Transverse colon (tissue), 4 donors: ENCODE measurements around the gene AXIN1. TPM values are rescaled to one million over a fixed set of nuclear protein-coding genes. Genes with fewer than 3 reads are reported as not detected.

Source experiments
- DNase-seq: peaks from one replicate; pipeline ENCODE4 v3.0.0-alpha.2; 2019
- H3K27ac ChIP-seq, 4 donors: fragments of 200-600 bp; sonication (generic); 2 replicates each; pipeline ENCODE4 v1.5.1; 2016 to 2018; ENCODE audit warnings: inconsistent platforms in 4 of 4
- H3K27me3 ChIP-seq: fragments of 200-600 bp; sonication (generic); 2 replicates; pipeline ENCODE4 v1.5.1; 2017; ENCODE audit warnings: inconsistent platforms
- H3K36me3 ChIP-seq, 4 donors: fragments of 200-600 bp; sonication (generic); 2 replicates each; pipeline ENCODE4 v1.5.1; 2017 to 2019; ENCODE audit warnings: inconsistent platforms in 4 of 4
- H3K4me1 ChIP-seq, 4 donors: fragments of 200-600 bp; sonication (generic); 2 replicates each; pipeline ENCODE4 v1.5.1; 2017 to 2020; ENCODE audit warnings: inconsistent platforms in 4 of 4
- H3K4me3 ChIP-seq, 4 donors: fragments of 200-600 bp; sonication (generic); 1 replicate in 1 of 4; 2 replicates in 3 of 4; pipeline versions ENCODE4 v1.5.1 to v1.6.1; 2017 to 2019; ENCODE audit warnings: inconsistent platforms in 4 of 4
- H3K9me3 ChIP-seq, 2 donors: fragments of 200-600 bp; sonication (generic); 2 replicates each; pipeline ENCODE4 v1.5.1; 2017 to 2019; ENCODE audit warnings: inconsistent platforms in 2 of 2
- CTCF ChIP-seq, 5 experiments: fragments of 200-600 bp in 3 of 5; fragments of 450-650 bp in 2 of 5; sonication (generic) in 3 of 5; IDR thresholded peaks; 1 replicate in 2 of 5; 2 replicates in 3 of 5; pipeline ENCODE4 v1.5.1; 2016 to 2017; ENCODE audit warnings: antibody characterized with exemption in 5 of 5, inconsistent platforms in 3 of 5, mild to moderate bottlenecking in 2 of 5, moderate library complexity in 1 of 5
- EP300 ChIP-seq: sonication (generic); formaldehyde crosslinking; IDR thresholded peaks from one replicate; pipeline ENCODE4 v1.6.1; 2017; ENCODE audit warnings: antibody characterized with exemption, low read depth
- POLR2A ChIP-seq: fragments of 450-650 bp; IDR thresholded peaks from one replicate; pipeline ENCODE4 v1.6.1; 2016; ENCODE audit warnings: antibody characterized with exemption, mild to moderate bottlenecking, moderate library complexity
- POLR2AphosphoS5 ChIP-seq, 3 donors: sonication (generic); formaldehyde crosslinking; IDR thresholded peaks; one replicate each; pipeline ENCODE4 v1.6.1; 2016; ENCODE audit warnings: antibody characterized with exemption in 3 of 3
- WGBS, 2 donors: methylation state at CpG; one replicate each; pipeline ENCODE4 v1.1.5; 2018; ENCODE audit warnings: low coverage in 1 of 2; 5-methylcytosine and 5-hydroxymethylcytosine counted together
- in situ Hi-C, 4 donors: fragments of 200-750 bp; cut with MboI; loops; one replicate each; pipeline versions ENCODE4 v1.15.0 to v1.15.1; 2017; ENCODE audit warnings: low sequenced_read_pairs in 3 of 4, low pct_ligation_motif_present in 1 of 4, low pct_unique_long_range_greater_than_20kb in 1 of 4
- intact Hi-C: fragments of 100-400 bp; cut with DNase I; formaldehyde crosslinking; loops from one replicate; pipeline ENCODE4 v1.15.1; 2023; ENCODE audit warnings: low total_unique reads
- total RNA-seq, 4 donors: library from RNA; depleted of rRNA; stranded (reverse); fragments of >200 nt; gene quantifications; one replicate each; pipeline ENCODE4 v1.1.0, GENCODE V29; 2016

The AXIN1 gene
- total RNA-seq, 4 donors from 2014 or later, result 41.4 to 73.7 (median 58.7) TPM

GRCh38 chr16:381789-382717, 29.5 kb upstream of the AXIN1 start, which contains the start of gene PGAP6:
Gene PGAP6 (minus strand): TSS chr16:381978. CDS start chr16:381821, 157 bp downstream.
- peak within 1 kb of the TSS; percentile 85 to 95 (median 92) for H3K27ac ChIP-seq
- no peaks in the 10 kb centered on the region for H3K36me3 ChIP-seq
- TF ChIP-seq POLR2A (peak; percentile 38), EP300 (no peak), POLR2AphosphoS5 (IDR thresholded peaks at IDR 0.05) (peak; percentile 55 to 68 (median 64))
- in situ Hi-C loops, result no loop called here
- H3K9me3 ChIP-seq, result no peaks in the 10 kb centered on the region
- intact Hi-C loops, result no loop called here
- peak within 1 kb of the TSS; percentile 76 to 99 (median 86) for H3K4me3 ChIP-seq
- peaks cover 22 to 40% (median 33%) of the 10 kb centered on the region in 4 donors for H3K4me1 ChIP-seq
- H3K27me3 ChIP-seq, result no peaks in the 10 kb centered on the region
- WGBS, 2 donors, result 0% methylated on average over 21 of the region's 123 CpGs; no CpG with 5 or more reads in 1 of the 2 donors
- peak; percentile 76 for DNase-seq

GRCh38 chr16:381012-381788, 28.7 kb upstream of the AXIN1 start:
- intact Hi-C loops (no loop called here), in situ Hi-C loops (no loop called here)
- peak overlapping the region; percentile 80 to 91 (median 88) for H3K27ac ChIP-seq
- no peak for TF ChIP-seq CTCF (IDR thresholded peaks at IDR 0.05)
- TF ChIP-seq EP300, result no peak
- peak; percentile 48 for TF ChIP-seq POLR2A
- WGBS, 2 donors, result 2% methylated on average over 34 of the region's 73 CpGs; no CpG with 5 or more reads in 1 of the 2 donors
- H3K27me3 ChIP-seq, result no peaks in the 10 kb centered on the region
- no peaks in the 10 kb centered on the region for H3K9me3 ChIP-seq
- DNase-seq, result no peak
- peaks cover 22 to 38% (median 33%) of the 10 kb centered on the region in 4 donors for H3K4me1 ChIP-seq
- H3K36me3 ChIP-seq, result peaks cover 0 to under 1% (median 0%) of the 10 kb centered on the region in 4 donors
- H3K4me3 ChIP-seq, result peak overlapping the region; percentile 76 to 99 (median 86)

- no peak for DNase-seq
- Histone ChIP-seq H3K36me3 (peaks cover 0 to 5% (median 0%) of the 10 kb centered on the region in 4 donors), H3K9me3 (no peaks in the 10 kb centered on the region), H3K4me3 (peak overlapping the region; percentile 76 to 99 (median 86)), H3K27me3 (no peaks in the 10 kb centered on the region), H3K27ac (peak overlapping the region; percentile 80 to 91 (median 88)), H3K4me1 (peaks cover 22 to 36% (median 33%) of the 10 kb centered on the region in 4 donors)
- TF ChIP-seq EP300, result no peak
- no peak for TF ChIP-seq CTCF (IDR thresholded peaks at IDR 0.05)
- no peak for TF ChIP-seq POLR2AphosphoS5 (IDR thresholded peaks at IDR 0.05)
- no peak for TF ChIP-seq POLR2A
- 4% methylated on average over 12 of the region's 12 CpGs; no CpG with 5 or more reads in 1 of the 2 donors for WGBS, 2 donors
- intact Hi-C loops (no loop called here), in situ Hi-C loops (no loop called here)
These were observed 28.2 kb upstream of the AXIN1 start for GRCh38 chr16:380762-381011.

- Histone ChIP-seq H3K9me3 (no peaks in the 10 kb centered on the region), H3K27ac (peak overlapping the region; percentile 41 to 91 (median 88)), H3K27me3 (no peaks in the 10 kb centered on the region), H3K36me3 (peaks cover 0 to 5% (median under 1%) of the 10 kb centered on the region in 4 donors), H3K4me1 (peaks cover 22 to 36% (median 33%) of the 10 kb centered on the region in 4 donors), H3K4me3 (peak overlapping the region in 3 of 4 donors; percentile 76 to 99 (median 96))
- no peak for TF ChIP-seq CTCF (IDR thresholded peaks at IDR 0.05)
- no peak for TF ChIP-seq POLR2AphosphoS5 (IDR thresholded peaks at IDR 0.05)
- no peak for TF ChIP-seq EP300
- TF ChIP-seq POLR2A, result no peak
- 82% methylated on average over 25 of the region's 27 CpGs; no CpG with 5 or more reads in 1 of the 2 donors for WGBS, 2 donors
- DNase-seq, result no peak
- in situ Hi-C loops (no loop called here), intact Hi-C loops (no loop called here)
These were observed 27.6 kb upstream of the AXIN1 start for GRCh38 chr16:379961-380761.
